NCI-H1694 (cell line): ENCODE measurements around the gene ISL2.

ENCODE experiments used
- DNase-seq: peaks from one replicate; lab custom pipeline; 2025; lab: John Stamatoyannopoulos, UW

Gene ISL2

DNA sequence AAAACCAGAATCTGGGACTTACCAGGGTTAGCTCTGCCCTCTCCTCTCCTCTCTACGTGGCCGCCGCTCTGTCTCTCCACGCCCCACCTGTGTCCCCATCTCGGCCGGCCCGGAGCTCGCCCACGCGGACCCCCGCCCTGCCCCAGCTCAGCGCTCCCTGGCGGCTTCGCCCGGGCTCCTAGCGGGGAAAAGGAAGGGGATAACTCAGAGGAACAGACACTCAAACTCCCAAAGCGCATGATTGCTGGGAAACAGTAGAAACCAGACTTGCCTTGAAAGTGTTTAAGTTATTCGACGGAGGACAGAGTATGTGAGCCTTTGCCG lies 5.4 kb downstream of the ISL2 start:
- no peak for DNase-seq

DNA sequence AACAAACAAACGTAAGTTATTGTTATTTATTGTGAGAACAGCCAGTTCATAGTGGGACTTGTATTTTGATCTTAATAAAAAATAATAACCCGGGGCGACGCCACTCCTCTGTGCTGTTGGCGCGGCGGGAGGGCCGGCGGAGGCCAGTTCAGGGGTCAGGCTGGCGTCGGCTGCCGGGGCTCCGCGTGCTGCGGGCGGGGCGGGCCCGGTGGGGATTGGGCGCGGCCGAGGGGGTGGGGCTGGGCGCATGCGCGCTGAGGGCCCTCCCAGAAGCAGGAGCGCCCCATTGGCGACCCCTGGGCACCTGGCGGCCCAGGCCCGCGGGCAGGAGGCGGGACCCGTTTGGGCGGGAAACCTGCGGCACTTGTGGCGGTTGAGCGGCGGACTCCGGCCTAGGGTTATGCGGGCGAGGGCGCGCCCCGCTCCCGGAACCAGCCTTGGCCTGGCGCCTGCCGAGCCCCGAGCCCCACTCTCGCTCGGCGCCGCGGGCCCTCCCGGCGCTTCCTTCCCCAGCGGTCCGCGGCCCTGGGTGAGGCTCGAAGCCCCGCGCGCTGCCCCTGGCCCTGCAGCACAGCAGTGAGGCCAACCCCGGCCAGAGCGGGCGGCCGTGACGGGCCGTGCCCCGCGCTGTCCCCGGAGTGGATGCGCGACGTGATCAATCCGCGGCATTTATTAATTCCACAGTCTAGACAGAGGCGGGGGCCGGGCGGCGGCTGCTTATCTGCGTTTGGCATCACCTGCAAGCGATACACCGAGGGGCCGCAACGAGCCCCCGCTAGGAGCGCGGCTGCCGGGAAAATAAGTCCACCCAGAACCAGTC lies 6.0 kb downstream of the ISL2 start:
- DNase-seq, result no peak

DNA sequence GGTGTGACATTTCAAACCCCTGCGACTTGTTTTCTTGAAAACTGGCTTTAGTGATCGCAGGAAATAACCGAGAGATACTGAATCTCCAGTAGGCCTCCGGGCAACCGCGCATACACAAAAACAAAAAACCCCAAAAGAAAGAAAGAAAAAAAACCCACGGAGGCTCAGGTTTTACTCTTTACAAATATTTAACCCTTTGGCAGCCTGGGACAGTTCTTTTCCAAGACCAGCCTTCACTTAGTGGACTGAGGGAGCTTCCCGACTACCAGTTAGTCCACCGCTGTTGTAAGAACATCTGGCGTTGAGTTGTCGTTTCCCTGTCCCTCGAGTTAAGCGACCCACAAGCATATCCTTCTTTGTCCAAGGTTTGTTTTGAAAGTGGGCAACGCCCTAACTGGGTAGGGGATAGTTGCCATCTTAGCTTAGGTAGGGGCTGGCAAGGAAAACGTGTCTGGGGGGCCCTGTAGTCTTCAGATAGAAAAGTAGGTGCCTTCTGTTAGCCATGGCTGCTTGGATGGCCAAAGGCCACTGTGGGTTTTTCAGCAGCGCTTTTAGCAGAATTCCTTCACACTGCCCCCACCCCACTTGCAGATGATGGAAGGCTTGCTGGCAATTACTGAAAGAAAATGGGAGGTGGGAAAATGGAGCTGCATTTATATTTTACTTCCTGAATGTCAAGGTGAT lies 6.9 kb downstream of the ISL2 start:
- no peak for DNase-seq

DNA sequence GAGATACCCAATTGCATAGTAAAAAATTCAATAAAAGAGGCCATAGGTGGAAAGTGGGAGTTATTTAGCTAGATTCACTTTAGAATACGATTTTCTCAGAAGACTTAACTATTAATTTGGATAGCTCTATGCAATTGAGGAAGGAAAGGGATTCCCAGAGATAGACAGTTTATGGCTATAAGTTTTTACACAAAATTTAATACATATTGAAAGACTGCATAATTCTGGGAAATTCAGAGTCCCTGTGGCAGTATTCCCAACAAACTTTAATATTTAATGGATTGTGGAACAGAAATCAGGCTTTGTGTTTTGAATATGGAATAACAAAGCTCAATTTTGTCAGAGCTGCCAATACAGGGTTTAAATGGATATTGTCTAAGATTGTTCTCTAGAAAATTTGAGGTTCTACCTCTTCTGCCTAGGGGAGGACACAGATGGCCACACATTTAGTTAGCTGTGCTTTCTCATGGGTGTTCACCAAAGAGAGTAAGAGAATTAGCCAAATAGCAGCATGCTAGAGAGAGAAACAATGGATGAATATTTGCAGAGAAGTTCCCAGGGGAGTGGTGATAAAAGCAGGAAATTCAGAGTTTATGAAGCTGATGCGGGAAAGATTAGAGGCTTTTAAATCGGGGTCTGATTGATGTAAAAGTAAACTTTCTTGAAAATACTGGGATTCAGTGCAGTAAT lies 8.5 kb downstream of the ISL2 start:
- DNase-seq, result no peak

DNA sequence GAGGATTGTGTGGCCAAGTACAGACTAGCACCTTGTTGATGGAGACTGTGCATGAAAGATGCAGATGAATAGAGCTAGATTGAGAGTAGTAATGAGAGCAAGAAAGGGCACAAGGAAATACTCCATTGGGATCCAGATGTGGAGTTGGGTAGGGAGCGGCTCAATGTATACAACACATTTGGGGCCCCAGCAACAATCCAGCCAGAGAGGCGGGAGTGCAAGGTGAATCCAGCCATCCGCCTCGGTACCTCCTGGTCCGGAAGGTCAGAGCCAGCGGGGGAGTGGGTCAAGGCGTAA lies 9.0 kb downstream of the ISL2 start:
- no peak for DNase-seq

DNA sequence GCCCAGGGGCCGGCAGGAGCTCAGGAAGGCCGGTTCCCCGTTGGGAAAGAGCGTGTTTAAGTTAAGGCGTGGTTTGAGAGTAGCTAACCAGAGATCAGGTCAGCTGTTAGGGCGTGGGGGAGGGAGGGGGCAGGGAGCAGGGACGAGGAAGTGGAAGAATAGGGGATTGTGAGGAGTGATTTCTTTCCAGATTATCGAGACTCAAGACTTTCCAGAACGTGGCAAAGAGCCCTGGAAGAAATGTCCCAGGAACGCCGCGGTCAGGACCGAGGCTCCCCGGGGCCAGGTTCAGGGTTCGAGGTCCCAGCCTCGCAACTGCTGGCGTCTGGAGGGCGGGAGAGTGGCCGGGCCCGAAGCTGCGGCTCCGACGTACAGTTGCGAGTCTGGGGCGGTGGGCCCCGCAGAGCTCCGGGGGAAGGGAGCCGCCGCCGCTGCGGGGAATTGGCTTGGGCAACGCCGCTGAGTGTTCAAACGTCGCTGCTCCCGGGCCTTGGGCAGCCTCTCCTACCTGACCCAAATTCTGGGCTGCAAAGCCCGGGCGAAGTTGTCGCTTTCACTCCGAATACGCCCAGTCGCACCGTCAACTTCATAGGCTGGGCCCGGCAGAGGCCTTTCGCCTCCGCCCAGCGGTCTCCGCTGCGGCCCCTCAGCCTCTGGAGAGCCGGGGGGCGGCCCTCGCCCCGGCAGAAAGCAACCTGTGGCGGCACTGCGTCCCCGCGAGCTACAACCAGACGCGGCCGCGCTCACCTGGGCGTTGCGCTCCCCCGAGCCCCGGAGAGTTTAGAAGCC lies 9.5 kb downstream of the ISL2 start:
- DNase-seq, result no peak

DNA sequence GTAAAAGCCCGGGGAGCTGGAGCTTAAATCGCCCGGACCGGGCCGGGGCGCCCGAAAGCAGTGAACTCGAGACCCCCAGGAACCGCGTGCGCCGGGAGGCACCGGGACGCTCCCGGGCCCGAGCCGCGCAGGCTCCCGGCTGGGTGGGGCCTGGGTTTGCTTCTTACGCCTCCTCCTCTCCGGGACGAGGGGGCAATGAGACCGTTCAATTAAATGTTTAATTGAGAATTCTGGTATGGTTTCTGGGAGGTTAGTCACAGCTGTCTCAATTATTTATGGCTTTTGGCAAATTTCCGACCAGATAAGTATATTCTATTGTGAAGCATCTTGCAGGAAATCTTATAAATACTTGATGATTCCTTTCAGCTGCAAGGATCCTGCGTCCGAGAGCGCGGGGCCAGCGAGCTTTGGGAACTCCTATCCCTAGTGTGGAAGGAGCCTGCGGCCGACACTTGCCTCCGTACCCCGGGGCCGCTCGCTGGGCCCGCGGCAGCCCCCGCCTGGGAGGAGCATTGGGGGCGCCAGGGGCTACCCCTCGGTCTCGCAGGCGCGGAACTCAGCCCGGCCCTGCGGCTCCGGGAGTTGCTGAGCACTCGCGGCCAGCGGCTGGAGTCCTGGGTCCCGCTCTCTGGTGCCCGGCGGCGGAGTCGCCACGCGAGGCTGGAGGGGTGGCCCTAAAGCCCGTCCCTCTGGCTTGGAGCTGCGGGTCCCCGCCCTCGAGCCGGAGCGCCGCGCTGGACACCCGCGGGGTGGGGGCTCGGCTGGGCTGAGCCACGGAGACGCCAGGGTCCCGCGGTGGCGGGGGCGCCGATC lies 10.3 kb downstream of the ISL2 start:
- no peak for DNase-seq

DNA sequence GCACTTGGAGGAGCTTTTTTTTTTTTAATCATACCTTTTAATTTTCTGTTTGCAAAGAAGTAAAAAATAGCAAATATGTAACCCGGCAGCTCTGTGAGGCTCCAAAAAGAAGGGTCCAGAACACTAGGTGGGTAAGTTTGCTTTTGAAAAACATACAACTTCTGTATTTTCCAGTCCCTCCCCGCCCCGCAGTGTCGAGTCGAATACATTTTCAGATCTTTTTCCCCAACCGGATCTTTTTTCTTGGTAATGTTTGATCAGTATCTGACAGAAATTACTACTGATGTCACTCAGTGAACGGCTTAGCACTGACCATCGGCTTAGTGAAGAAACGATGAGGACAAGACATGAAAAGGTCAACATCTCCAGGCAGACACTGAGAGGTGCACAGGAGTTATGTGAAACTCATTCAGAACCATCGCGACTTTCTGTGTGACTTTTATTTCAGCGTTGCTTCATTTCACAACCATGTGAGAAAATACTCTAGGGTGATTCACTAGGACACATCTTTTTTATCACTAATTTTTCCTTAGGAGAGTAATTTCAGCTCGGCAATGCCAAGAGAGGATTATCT lies 11.0 kb downstream of the ISL2 start:
- no peak for DNase-seq

DNA sequence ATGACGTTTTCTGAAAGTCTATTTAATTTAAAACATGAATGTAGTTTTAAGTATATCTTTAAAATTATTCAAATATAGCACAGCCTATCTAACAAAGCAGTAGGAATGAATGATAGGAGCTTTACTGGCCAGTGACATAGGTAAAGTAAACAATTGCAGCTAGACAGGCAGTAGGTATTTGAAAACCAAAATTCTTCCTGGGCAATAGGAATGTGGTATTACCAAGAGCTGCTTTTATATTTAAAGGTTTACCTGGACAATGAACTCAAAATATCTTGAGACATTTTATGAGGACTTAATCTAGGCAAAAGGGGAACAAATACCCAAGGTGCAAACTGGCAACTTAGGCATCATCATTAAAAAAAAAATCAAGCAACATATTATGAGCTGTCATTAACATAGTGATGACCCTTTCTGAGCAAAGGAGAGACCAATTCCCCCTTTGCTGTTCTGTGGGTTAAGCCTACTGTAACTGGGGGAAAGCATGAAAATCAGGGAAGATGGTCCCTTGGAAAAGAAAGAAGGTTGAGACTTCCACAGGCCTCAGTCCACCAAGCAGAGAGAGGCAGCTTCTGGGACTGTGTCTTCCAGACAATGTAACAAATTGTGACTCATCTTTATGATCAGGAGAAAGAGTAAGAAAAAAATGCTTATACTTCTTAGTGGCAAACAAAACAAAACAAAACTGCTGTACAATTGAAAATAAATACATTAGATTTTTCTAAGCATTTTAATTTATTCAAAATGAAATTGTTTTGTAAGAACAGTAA lies 12.9 kb downstream of the ISL2 start:
- no peak for DNase-seq

DNA sequence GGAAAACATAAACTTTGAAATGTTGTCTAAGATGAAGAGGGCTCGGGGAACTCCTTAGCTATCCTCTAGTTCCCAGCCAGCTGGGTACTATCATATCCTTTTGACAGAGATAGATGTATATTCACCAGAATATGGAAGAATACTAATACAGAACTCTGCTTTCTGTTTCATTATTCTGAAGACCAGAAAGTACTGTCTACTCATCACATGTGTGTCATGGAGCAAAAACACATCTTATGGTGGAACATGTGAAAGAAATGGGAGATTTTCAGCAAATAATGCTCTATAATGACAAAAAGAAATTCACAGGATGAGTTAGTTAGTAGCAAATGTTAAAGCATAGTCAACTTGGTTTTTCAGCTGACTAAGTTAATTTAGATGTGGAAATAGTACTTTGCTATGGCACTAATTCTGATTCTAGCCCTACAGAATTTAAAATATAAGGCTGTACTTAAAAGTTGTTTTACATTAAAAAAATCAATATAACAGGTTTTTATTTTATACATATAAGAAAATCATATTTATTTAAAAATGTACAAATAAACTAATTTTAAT lies 16.5 kb downstream of the ISL2 start:
- DNase-seq, result no peak

DNA sequence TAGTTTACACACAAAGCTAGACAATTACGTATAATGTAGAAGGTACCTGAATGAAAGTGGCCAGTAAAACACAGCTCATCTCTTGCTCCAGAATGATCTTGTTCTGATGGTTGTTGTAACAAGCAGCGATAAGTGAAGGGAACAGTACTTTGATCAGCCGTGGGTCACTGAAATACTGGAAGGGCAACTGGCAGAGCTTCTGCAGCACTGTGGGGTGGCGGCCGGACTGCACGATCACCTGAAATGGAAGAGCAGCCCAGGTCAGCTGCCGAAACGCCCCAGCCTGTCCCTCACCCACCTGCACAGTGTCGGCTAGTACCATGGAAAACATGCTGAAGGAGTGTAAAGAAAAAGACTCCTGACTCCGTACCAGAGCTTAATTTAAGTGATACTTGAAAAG lies 17.3 kb downstream of the ISL2 start:
- no peak for DNase-seq

DNA sequence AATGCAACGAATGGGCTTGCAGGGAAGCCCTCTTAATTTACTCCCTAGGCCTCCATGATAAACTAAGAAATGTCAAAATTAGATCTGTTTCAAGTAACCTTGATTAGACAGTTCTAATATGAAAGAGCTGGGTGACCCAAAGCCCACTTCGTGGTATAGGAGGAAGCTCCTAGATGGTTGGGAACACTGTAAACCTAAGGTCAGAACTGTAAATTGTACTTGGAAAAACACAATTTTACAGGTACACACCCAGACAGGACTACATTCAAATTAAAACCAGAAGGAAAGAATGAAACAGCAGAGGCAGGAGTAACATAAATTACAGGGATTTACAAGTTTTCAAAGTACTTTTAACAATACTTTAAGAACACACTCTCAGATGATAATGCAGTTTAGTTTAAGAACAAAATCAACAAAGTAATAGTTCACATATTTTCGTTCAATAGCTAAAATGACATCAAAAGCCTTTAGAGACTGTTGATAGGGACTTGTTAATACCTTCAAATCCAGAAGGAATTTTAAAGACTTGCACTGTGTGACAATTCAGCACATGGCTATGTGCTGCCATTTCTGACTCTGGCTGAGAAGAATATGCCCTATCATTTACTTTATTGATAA lies 18.4 kb downstream of the ISL2 start:
- no peak for DNase-seq

DNA sequence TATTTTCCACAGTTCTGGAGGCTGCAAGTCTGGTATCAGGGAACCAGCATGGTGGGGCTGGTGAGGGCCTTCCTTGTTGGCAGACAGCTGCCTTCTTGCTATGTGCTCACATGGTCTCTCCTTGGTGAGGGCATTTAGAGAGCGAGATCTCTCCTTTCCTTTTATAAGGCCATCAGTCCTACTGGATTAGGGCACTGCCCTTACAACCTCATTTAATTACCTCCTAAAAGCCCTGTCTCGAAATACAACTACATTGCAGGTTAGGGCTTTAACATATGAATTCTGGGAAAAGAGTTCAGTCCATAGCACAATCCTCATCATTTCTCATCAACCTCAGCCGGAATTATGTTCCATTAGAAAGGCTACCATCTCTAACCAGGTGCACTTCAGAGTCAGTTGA lies 21.9 kb downstream of the ISL2 start:
- no peak for DNase-seq

DNA sequence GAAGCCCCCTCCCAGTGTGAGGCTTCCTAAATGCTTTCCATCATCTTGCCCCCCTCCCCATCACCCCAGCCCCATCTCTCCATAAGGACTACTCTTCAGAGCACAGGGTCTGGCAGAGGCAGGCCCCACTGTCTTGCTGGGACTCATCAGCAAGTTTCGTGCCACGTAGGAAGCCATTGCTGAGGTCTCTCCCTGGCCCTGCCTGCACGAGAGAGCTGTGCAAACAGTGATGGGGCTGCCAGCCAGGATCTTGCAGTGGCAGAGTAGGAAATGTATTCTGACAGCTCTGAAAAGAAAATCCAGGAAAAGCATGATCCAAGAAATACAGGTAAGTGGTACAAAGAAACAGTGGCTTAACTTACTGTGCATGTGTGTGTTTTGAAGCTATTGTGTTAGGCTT lies 22.6 kb downstream of the ISL2 start:
- DNase-seq, result no peak

DNA sequence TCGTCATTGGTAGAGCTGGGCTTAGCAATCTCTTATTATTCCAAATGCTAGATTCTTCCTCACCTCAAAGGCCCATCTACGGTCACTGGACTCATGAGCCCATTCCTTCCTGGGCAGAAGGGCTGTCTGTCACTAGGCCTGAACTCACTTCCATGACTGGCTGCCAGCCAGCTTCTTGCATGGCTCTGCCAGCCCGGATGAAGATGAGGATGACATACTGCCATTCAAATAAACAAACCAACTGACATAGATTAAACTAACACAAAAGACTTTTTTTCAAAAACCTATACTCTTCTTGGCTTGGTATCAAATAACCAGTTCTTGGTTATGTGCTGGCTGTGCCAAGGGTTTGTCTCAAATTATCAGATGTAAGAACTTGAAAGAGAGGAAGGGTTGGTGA lies 23.8 kb downstream of the ISL2 start:
- DNase-seq, result no peak

DNA sequence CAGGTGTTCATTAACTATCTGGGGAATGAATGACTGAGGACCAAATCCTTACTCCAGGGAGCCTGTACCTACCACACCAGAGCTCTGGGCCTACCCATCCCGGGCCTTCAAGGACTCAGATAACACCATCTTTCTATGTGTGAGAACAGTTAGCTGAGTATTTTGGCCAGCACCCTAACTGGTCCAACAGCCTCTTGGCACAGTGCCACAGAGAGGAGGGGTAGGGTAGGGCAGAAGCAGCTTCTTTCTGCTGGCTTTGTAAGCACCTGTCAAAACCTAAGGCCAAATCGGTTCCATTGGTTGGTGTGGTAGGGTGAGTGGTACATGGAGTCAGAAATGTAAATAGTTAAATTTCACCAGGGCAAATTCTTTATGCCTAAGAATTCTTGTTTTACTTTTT lies 26.7 kb downstream of the ISL2 start:
- no peak for DNase-seq

DNA sequence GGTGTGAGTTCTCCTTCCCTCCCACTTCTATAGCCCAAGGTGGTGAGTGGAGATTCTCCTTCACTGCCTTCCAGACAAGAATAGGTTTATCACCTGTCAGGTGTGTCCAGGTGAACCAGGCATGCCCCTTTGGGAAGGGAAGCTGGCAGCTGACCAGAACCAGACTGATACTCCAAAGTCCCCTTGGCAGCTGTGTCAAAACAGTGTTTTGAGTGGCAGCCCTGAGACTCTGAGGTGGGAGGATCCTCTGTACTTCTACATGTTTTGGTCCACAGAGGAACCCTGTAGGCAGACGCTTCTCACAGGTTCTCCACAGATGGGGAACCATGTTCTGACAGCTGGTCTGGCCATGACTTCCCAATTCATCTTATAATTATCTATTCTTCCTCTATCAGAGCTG lies 30.1 kb downstream of the ISL2 start:
- DNase-seq, result no peak

DNA sequence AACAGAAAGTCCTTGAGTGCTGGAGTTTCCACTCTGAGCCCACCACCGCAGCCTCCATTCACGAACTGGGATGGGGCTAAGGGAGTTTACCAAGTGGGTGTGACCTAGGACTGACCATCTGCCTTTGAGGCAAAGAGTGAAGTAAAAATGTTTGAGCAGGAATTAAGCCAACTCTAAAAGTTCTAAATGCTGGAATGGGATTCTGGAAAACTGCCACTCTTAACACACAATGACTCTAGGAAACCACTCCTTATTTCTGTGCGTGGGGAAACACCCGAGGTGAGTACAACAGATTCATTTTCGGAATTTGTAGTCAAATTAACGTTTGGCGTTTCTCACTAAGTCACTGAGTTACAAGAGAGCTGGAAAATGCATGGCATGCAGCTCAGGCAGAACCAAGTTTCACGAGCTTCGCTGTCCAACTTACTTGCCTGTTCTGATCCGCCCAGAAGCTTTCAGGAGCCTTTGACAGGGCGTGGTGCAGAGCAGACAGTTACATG lies 31.6 kb downstream of the ISL2 start:
- DNase-seq, result no peak

DNA sequence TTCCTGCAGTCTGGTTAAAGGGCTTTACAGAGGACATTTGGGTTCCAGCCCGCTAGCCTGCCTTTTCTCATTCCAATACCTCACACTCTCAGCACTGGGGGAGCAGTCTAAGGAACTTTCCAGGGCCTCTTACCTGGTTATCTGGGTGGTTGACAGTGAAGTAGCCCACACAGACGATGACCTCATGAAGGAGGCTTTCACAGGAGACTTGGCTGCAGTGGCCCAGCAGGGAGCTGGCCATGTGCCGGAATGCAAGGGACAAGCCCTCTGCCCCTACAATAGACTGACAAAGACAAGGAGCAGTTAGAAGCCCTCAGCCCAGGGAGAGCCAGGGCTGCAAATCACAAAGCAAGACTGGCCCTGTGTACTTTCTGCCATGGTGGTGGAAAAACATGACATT lies 39.5 kb downstream of the ISL2 start:
- no peak for DNase-seq

DNA sequence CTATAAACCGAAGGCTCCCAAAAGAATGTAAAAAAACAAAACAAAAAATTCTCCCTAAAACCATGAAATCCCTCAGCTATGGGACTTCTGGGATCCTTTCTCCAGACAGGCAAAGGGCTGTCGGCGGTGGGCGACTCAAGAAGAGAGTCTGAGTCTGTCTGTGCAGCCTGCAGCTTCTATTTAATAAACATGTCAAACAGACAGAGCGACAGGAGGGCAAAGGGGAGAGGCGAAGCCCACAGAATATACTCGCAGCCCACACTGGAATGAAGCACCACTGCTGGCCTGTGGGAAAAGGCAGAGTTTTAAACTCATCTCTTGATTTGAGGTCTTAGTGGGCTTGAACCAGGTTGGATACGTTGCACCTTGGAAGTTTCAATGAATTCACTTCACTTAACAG lies 40.2 kb downstream of the ISL2 start:
- no peak for DNase-seq
